Natural killer cell (primary cell): ENCODE measurements around the gene SLC6A15. TPM values are rescaled to one million over a fixed set of nuclear protein-coding genes. Genes with fewer than 3 reads are reported as not detected.

ENCODE experiments used
- ATAC-seq, 3 donors: fragments of 150-1000 bp in 2 of 3; fragments of 200-7000 bp in 1 of 3; cut with Tn5 transposase; 1 replicate in 1 of 3; 2 replicates in 2 of 3; pipeline ENCODE4 v1.10.0; 2021; ENCODE audit warnings: mild to moderate bottlenecking in 2 of 3, moderate library complexity in 2 of 3
- DNase-seq, 2 donors: peaks; one replicate each; pipeline versions ENCODE4 v3.0.0 to v3.0.0-alpha.2; 2013 to 2021; ENCODE audit warnings: mixed read lengths in 1 of 2
- H3K27ac ChIP-seq: one replicate; pipeline ENCODE4 v1.5.1; 2013; ENCODE audit warnings: mild to moderate bottlenecking, low read length
- H3K27me3 ChIP-seq: one replicate; pipeline ENCODE4 v1.6.1; 2013; ENCODE audit warnings: low read length; ENCODE audit not compliant: control insufficient read depth, insufficient read depth
- H3K36me3 ChIP-seq: one replicate; pipeline ENCODE4 v1.6.1; 2013; ENCODE audit warnings: low read length; ENCODE audit not compliant: control insufficient read depth, insufficient read depth
- H3K4me1 ChIP-seq: one replicate; pipeline ENCODE4 v1.6.1; 2013; ENCODE audit warnings: low read length; ENCODE audit not compliant: control insufficient read depth, insufficient read depth
- H3K4me3 ChIP-seq: one replicate; pipeline ENCODE4 v1.5.1; 2013; ENCODE audit warnings: low read length
- H3K9me3 ChIP-seq: one replicate; pipeline ENCODE4 v1.6.1; 2013; ENCODE audit warnings: low read length; ENCODE audit not compliant: control insufficient read depth, insufficient read depth
- H3K27ac Mint-ChIP-seq, 2 donors: one replicate each; pipeline ENCODE4 v1.8.0; 2022; ENCODE audit warnings: mild to moderate bottlenecking in 2 of 2, mixed read lengths in 2 of 2, moderate library complexity in 1 of 2
- H3K27me3 Mint-ChIP-seq, 2 donors: one replicate each; pipeline ENCODE4 v1.8.0; 2022; ENCODE audit warnings: low read depth in 2 of 2, mixed read lengths in 2 of 2
- H3K36me3 Mint-ChIP-seq: one replicate; pipeline ENCODE4 v1.8.0; 2022; ENCODE audit warnings: mixed read lengths
- H3K4me1 Mint-ChIP-seq, 2 donors: one replicate each; pipeline ENCODE4 v1.8.0; 2022; ENCODE audit warnings: mixed read lengths in 2 of 2
- H3K4me3 Mint-ChIP-seq: one replicate; pipeline ENCODE4 v1.8.0; 2022; ENCODE audit warnings: mild to moderate bottlenecking, moderate library complexity, mixed read lengths
- H3K9me3 Mint-ChIP-seq, 2 donors: one replicate each; pipeline ENCODE4 v1.8.0; 2022; ENCODE audit warnings: mixed read lengths in 2 of 2
- WGBS: methylation state at CpG from one replicate; pipeline ENCODE4 v1.1.7; 2013; ENCODE audit warnings: missing lambda C conversion rate; ENCODE audit not compliant: insufficient coverage; 5-methylcytosine and 5-hydroxymethylcytosine counted together
- intact Hi-C: fragments of 100-400 bp; cut with micrococcal nuclease; formaldehyde crosslinking; loops from one replicate; pipeline ENCODE4 v1.14.2; 2022
- total RNA-seq, 4 donors: library from RNA; stranded (reverse); fragments of 120-200 nt in 1 of 4; gene quantifications; one replicate each; pipeline versions ENCODE4 v1.2.3 to v1.2.4, GENCODE V29; 2013 to 2022
- TF ChIP-seq, protein P1 (sequence below): fragments of 200-600 bp; IDR thresholded peaks from one replicate; pipeline ENCODE4 v1.8.0; 2022; ENCODE audit warnings: antibody characterized with exemption

The SLC6A15 gene
- total RNA-seq, 3 donors from 2014 or later (not counting 1 experiment from before 2014, with no cell fraction given): not detected

DNA sequence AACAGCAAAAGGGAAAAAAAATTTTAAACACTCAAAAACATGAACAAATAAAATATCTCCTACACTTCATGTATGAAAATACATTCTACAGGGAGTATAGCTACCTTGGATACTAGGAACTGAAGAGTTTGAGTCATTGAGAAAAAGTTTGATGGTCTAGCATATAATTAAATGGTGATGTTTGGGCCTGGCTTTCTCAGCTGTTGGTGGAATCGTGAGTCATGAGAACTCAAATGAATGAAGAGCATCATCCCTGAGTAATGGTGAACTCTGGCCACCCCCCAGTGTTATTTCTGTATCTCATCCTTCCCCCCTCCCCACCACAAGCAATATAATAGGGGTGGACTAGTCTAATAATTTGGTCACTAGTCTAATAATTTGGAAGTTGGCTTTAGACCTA, 6.7 kb upstream of the SLC6A15 start:
- H3K4me1 ChIP-seq: no peaks in the 10 kb centered on the region
- TF ChIP-seq, protein P1, sequence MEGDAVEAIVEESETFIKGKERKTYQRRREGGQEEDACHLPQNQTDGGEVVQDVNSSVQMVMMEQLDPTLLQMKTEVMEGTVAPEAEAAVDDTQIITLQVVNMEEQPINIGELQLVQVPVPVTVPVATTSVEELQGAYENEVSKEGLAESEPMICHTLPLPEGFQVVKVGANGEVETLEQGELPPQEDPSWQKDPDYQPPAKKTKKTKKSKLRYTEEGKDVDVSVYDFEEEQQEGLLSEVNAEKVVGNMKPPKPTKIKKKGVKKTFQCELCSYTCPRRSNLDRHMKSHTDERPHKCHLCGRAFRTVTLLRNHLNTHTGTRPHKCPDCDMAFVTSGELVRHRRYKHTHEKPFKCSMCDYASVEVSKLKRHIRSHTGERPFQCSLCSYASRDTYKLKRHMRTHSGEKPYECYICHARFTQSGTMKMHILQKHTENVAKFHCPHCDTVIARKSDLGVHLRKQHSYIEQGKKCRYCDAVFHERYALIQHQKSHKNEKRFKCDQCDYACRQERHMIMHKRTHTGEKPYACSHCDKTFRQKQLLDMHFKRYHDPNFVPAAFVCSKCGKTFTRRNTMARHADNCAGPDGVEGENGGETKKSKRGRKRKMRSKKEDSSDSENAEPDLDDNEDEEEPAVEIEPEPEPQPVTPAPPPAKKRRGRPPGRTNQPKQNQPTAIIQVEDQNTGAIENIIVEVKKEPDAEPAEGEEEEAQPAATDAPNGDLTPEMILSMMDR: no peak
- no peak overlapping the region for H3K27ac ChIP-seq
- WGBS: 100% methylated on average over 1 of the region's 1 CpG
- H3K4me3 ChIP-seq: no peak overlapping the region
- no peaks in the 10 kb centered on the region for H3K36me3 ChIP-seq
- Mint-ChIP-seq H3K4me3 (no peak overlapping the region), H3K9me3 (peaks cover 4 to 5% of the 10 kb centered on the region in 2 donors), H3K27me3 (peaks cover 0 to 4% of the 10 kb centered on the region in 2 donors), H3K36me3 (peaks cover 3% of the 10 kb centered on the region), H3K4me1 (no peaks in the 10 kb centered on the region), H3K27ac (no peak overlapping the region)
- H3K27me3 ChIP-seq: no peaks in the 10 kb centered on the region
- intact Hi-C loops: no loop called here
- no peak for DNase-seq
- H3K9me3 ChIP-seq: no peaks in the 10 kb centered on the region
- no peak for ATAC-seq

DNA sequence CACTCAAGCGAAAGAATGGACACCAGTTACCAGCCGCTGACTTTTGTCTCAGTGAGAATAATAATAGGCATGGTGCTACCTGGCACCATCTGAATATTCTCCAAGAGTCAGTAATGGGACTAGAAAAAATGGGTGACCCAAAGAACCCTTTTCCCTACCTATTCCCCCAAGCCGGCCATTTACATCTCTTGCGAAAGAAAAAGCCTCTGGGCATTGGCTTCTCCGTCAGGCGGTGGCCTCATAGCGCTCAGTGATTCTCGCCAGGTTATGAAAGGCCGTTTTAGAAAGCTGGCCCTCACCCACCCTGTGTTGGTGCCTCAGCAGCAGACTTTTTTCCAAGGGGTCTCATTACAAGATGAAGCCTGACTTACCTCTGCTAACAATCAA, 523 bp upstream of the SLC6A15 start:
- intact Hi-C loops: no loop called here
- no peak overlapping the region for H3K27ac Mint-ChIP-seq
- 13% methylated on average over 9 of the region's 9 CpGs for WGBS
- Histone ChIP-seq H3K4me1 (no peaks in the 10 kb centered on the region), H3K36me3 (no peaks in the 10 kb centered on the region), H3K4me3 (no peak overlapping the region), H3K27ac (no peak overlapping the region), H3K27me3 (peaks cover 6% of the 10 kb centered on the region), H3K9me3 (peaks cover 2% of the 10 kb centered on the region)
- DNase-seq: no peak
- no peak overlapping the region for H3K4me3 Mint-ChIP-seq
- ATAC-seq: no peak
- H3K4me1 Mint-ChIP-seq: no peaks in the 10 kb centered on the region
- peaks cover 17 to 21% of the 10 kb centered on the region in 2 donors for H3K27me3 Mint-ChIP-seq
- TF ChIP-seq, protein P1: no peak
- H3K9me3 Mint-ChIP-seq: peaks cover 0 to 2% of the 10 kb centered on the region in 2 donors
- H3K36me3 Mint-ChIP-seq: peaks cover 8% of the 10 kb centered on the region

DNA sequence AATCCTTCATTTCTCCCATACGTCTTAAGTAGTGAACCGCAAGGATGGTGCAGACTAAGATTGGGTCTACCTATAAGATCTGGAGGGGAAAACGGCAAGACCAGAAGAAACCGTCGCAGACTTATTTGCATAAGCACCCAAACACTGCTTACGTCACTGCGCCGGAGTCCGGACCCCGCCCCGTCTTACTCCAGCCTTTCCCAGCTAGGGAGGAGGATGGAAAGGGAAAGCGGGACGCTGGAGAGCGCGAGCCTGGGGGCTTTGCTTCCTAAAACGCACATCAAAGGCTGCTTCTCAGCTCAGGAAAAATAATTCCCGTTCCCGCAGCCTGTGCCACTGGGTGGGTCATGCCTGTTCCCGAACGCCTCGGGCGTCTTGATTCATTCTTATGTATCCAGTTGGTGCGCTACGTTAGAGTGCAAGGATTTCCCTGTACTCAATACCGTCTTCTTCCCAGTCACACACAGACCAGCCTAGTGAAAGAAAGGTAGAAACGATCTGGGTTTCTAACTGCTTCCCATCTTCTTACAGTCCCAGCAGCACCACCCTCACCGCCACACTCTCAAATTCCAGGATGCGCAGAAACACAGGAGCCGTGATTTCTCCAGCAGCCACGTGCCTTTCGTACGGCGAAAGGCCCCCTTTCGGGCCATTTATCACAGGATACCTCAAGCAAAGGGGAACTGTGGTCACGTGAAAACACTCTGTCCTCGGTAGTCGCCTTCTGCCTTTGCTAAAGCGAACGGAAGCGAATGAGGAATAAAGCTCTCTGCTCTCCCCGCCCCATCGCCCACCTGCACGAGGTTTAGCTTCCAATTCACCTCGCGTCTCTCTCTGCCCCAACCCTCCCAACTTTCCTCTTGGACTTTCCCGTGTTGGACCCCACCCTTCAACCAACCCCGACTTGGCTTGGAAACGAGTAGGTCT, 1.1 kb downstream of the SLC6A15 start:
- peaks cover 6% of the 10 kb centered on the region for H3K27me3 ChIP-seq
- H3K36me3 ChIP-seq: no peaks in the 10 kb centered on the region
- ATAC-seq (no peak), DNase-seq (no peak)
- no peaks in the 10 kb centered on the region for H3K4me1 ChIP-seq
- intact Hi-C loops: no loop called here
- H3K27ac ChIP-seq: no peak overlapping the region
- TF ChIP-seq, protein P1: no peak
- H3K4me3 ChIP-seq: no peak overlapping the region
- Mint-ChIP-seq H3K27me3 (peaks cover 17 to 21% of the 10 kb centered on the region in 2 donors), H3K27ac (no peak overlapping the region), H3K36me3 (peaks cover 8% of the 10 kb centered on the region), H3K9me3 (peaks cover 0 to 2% of the 10 kb centered on the region in 2 donors), H3K4me3 (no peak overlapping the region), H3K4me1 (no peaks in the 10 kb centered on the region)
- WGBS: 4% methylated on average over 48 of the region's 48 CpGs
- peaks cover 2% of the 10 kb centered on the region for H3K9me3 ChIP-seq
